GM19397 (cell line): ENCODE data around the gene OAF.

Experiments
- ATAC-seq: cut with Tn5 transposase; IDR thresholded peaks from one replicate; pipeline ENCODE4 v1.9.1; 2021; ENCODE audit warnings: mild to moderate bottlenecking, moderate library complexity; ENCODE audit not compliant: unreplicated experiment

Gene OAF

GRCh38 chr11:120220747-120221037 is 9.9 kb downstream of the OAF start:
- ATAC-seq, result no peak

GRCh38 chr11:120221115-120221752 is 10.4 kb downstream of the OAF start:
- ATAC-seq, result no peak

DNA sequence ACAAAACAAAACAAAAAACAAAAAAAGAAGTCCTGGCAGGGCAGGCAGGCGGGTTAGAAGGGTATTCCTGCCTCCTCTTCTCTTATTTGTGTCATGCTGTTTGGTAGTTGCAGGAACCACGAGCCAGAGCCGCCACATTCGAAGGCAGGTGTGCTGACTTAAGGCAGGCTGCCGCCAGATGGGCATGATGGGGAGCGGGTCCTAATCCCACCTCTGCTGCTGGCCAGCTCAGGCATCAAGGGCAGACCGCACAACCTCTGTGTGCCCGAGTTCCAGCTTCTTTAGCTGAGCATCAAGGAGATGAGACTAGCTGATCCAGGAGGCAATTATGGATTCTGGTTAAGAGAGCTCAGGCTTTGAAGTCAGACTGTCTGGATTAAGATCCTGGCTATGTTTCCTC is 12.1 kb downstream of the OAF start:
- ATAC-seq, result no peak

- ATAC-seq, result no peak
Measured at GRCh38 chr11:120223793-120224192, 13.0 kb downstream of the OAF start.

DNA sequence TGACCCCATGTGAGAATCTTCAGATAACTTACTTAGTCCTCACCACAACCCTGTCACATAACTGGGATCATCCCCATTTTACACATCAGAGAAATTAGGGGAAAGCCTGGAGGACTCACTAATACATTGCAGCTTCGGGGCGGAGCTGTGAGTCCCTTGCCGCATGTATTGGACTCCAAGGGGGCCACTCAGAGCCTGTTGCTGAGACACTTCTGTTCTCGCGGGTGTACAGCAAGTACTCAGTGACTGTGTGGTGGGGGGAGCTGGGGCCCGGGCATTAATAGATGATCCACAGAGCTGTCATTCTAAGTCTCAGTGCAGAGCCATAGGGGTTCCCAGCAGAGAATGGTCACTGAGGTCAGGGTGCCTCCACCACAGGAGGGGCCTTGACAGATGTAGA is 13.5 kb downstream of the OAF start:
- ATAC-seq, result no peak

DNA sequence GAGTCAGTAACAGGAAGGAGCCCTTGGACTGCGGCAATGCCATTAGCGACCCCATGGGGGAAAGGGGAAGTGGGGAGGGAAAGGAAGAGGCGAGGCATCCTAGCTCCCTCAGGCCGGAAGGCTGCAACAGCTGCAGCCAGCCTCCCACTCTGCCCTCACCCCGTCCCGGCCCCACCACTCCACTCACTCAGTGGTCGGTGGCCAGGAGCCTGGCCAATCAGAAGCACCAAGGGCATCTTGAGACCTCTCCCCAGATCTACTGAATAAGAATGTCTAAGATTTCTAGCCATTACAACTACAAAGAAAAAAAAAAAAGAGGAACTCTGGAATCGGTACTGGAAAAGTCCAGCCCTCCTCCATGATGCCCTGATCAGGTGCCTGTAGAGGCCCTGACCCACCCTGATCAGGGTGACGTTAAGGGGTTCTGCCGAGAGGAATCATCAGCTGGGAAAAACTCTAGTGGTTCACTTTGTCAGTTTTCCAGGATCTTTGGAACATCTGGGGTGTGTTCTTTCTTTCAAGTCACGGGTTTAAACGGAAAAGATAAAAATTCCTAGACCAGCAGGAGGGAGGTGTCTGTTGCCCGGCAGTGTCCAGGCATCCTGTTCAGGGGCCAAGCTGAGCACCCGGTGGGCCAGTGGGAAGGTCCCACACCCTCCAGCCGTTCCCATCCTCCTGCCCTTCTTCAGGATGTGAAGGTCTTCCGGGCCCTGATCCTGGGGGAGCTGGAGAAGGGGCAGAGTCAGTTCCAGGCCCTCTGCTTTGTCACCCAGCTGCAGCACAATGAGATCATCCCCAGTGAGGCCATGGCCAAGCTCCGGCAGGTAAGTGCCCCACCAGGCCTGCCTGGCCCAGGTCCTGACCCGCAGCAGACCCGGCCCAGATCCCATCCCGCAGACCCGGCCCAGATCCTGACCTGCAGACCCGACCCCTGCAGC is 14.4 kb downstream of the OAF start:
- ATAC-seq, result no peak

DNA sequence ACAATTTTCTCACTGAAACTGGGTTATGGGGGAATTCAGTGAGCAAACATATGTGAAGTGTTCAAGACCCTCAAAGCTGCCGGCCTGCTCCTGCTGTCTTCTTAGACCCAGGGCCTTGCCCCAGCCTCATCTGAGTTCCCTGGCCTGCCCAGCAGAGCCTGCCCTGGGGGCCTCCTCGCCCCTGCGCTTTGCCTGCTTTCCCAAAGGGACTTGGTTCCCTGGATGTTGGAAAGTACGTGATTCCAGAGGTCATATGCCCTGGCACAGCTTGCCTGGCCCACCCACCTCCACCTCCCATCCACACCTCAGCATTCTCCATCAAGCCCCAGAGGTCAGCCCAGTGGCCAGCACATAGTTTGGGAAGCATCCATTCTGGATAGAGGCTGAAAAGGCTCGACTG is 15.4 kb downstream of the OAF start:
- ATAC-seq, result no peak

DNA sequence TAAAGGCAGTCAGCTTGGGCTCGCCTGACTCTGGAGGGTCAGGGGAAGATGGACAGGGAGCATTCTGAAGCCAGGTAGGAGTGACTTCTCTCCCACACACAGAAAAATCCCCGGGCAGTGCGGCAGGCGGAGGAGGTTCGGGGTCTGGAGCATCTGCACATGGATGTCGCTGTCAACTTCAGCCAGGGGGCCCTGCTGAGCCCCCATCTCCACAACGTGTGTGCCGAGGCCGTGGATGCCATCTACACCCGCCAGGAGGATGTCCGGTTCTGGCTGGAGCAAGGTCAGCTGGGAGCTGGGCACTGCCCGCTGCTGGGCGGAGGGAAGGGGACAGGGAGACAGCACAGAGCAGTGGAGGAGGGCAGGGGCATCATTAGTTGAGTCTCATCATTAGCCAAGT is 15.9 kb downstream of the OAF start:
- ATAC-seq, result no peak

- no peak for ATAC-seq
Measured at GRCh38 chr11:120227228-120227852, 16.5 kb downstream of the OAF start.

GRCh38 chr11:120228794-120229384 is 18.1 kb downstream of the OAF start:
- no peak for ATAC-seq

DNA sequence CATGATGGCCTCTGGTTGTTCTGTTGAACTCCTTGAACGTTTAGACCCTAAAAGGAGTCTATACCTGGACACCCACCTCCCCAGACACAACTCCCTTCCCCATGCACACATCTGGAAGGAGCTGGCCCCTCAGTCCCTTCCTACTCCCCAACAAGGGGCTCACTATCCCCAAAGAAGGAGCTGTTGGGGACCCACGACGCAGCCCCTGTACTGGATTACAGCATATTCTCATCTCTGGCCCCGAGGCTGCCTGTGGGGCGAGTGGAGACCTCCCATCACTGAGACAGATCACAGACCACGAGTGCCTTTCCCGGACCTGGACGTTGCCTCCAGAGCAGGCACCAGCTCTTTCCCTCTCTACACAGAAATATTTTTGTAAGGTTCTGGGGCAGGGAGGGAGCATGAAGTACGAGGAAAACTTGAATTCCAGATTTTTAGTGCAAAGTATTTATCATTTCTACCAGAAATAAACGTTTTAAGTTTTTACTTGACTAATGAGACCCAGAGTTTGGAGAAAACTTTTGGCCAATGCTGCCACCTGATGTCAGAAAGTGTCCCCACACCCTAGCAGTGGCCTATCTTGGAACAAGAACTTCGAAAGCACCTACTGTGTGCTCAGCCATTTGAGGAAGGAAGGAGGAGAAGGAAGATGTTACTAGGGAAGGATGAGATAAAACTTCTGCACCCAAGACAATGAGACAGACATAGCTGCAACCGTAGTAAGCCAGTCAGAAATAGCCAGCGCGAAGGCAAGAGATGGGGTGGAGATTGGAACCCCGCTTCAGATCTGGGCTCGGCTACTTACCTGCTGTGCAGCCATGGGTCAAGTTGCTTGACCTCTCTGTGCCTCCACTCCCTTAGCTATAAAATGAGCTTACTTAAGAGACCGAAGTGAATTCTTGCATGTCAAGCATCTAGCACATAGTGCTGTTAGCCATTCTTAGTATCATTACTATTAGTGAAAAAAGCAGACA is 18.9 kb downstream of the OAF start:
- no peak for ATAC-seq

- ATAC-seq, result no peak
Measured at GRCh38 chr11:120230433-120231071, 19.7 kb downstream of the OAF start.

- no peak for ATAC-seq
Measured at GRCh38 chr11:120231963-120232362, 21.1 kb downstream of the OAF start.

DNA sequence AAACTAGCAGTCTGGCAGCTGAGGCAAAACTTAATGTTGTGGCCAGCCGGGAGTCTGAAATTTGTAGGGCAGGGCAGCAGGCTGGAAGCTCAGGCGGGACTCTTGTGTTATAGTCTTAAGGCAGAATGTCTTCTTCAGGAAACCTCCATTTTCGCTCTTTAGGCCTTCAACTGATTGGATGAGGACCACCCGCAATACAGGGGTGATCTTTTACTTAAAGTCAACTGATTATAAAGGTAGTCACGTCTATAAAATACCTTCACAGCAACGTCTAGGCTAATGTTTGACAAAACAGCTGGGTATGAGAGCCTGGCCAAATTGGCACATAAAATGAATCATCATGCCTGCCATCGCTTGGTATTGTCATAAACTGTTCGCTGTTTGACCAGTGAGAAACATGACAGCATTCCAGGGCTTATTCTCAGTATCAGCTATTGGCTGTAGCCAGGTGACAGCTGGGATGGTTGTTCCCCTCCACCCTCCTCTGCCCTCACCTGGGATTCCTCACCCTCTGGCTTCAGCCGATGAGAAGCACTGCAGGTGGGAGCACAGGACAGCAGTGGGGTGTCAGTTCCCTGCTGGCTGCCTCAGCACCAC is 22.5 kb downstream of the OAF start:
- no peak for ATAC-seq

GRCh38 chr11:120235024-120235628 is 24.3 kb downstream of the OAF start:
- no peak for ATAC-seq

GRCh38 chr11:120236169-120237107 is 25.6 kb downstream of the OAF start:
- no peak for ATAC-seq

DNA sequence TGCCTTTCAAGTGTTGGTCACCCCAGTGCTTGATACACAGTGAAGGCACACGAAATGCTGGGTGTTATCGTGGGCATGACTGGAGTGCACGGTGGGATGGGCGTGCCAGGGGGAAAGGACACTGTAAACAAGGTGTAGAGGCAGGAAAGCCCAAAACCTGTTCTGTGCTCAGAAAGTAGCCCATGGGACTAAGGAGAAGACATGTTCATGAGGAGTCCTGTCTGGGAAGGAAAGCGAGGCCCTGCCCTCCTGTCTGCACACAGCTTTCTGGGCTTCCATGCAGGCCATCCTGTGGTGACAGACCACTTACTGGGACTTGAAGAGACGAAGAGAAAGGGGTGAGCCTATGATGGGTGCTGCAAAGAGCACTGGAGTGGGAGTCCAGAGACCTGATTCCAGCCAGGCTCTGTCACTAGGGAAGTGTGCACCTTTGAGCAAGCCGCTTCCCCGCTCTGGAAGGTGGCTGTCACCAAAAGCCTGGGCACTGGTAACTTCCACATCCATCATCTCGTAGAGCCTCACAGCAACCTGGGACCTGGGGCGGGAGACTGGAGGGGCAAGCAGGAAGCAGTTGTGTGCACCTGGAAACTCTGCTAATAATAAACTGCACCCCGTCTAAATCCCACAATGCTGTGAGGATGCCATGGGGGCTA is 28.3 kb downstream of the OAF start:
- no peak for ATAC-seq
